ENCODE data around the gene AP4E1. TPM values are rescaled to one million over a fixed set of nuclear protein-coding genes. Genes with fewer than 3 reads are reported as not detected.

AP4E1 gene
- total and polyA plus RNA-seq, 2 donors (not counting 3 experiments of a cell fraction or from before 2014, with no cell fraction given): 1.6 to 9.8 TPM

DNA sequence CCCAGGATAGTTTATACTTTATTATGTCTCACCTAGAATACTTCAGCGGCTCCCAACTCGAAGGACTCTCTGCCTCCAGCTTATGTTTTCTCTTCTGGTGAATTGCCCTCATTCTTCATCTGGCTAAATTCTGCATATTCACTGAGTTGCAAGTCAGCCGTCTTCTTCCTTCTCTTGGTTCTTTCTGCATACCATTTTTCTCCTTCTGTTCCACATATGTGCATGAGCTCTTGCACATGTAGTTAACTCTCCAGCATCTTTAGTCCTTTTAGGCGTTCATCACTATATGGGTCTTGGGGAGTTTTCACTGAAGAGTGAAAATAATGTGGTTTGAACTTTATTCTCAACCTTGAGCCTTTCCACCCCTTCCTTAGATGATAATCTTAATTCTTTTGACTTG, 70.1 kb downstream of the AP4E1 start:
- Histone ChIP-seq H3K4me3 (replicated peaks in 1 of 3; ENCODE audit: insufficient read depth in 1 of 3, low read depth in 1 of 3, low read length in 3 of 3) (no peak overlapping the region), H3K9me3 (replicated peaks; ENCODE audit: control insufficient read depth, insufficient read depth, low read length) (no peaks in the 10 kb centered on the region), H3K27me3 (ENCODE audit: control insufficient read depth in 2 of 2, insufficient read depth in 2 of 2, low read length in 2 of 2) (no peaks in the 10 kb centered on the region), H4K20me1 (replicated peaks; ENCODE audit: control insufficient read depth, extremely low read depth, insufficient read depth, low read length) (no peaks in the 10 kb centered on the region), H3K4me2 (ENCODE audit: insufficient read depth, low read length) (no peak overlapping the region), H3K9me1 (replicated peaks; ENCODE audit: control insufficient read depth, extremely low read depth, insufficient read depth, low read length) (no peaks in the 10 kb centered on the region), H2AFZ (ENCODE audit: low read depth, low read length) (no peak overlapping the region), H3K9ac (replicated peaks; ENCODE audit: extremely low read depth, insufficient read depth, low read length) (no peak overlapping the region), H3K79me2 (ENCODE audit: control insufficient read depth, insufficient read depth, low read length) (no peaks in the 10 kb centered on the region), H3K36me3 (ENCODE audit: control insufficient read depth in 2 of 2, extremely low read depth in 1 of 2, insufficient read depth in 2 of 2, low read length in 2 of 2) (no peaks in the 10 kb centered on the region), H3K4me1 (ENCODE audit: control insufficient read depth, extremely low read depth, insufficient read depth, low read length) (no peaks in the 10 kb centered on the region), H3K27ac (ENCODE audit: insufficient read depth, low read depth, low read length) (no peak overlapping the region)
- dilution Hi-C loops (cut with MboI; ENCODE audit: extremely low pct_ligation_motif_present, low sequenced_read_pairs): no loop called here
- no peak for FAIRE-seq
- ChIA-PET CTCF (no interaction called here), POLR2A (no interaction called here)
- intact Hi-C loops (cut with micrococcal nuclease): no loop called here
- TF ChIP-seq POLR2A (IDR thresholded peaks at IDR 0.05; ENCODE audit: low read depth, low read length): no peak
- TF ChIP-seq EZH2 (IDR thresholded peaks at IDR 0.05; ENCODE audit: borderline replicate concordance, low read depth, low read length, severe bottlenecking): no peak
- no peak for TF ChIP-seq GATA2 (IDR thresholded peaks at IDR 0.05; ENCODE audit: insufficient read depth, insufficient read length, low read depth, low read length)
- TF ChIP-seq JUN (IDR thresholded peaks at IDR 0.05; ENCODE audit: borderline replicate concordance, insufficient read depth, insufficient read length, low read depth): no peak
- no peak for TF ChIP-seq MYC (IDR thresholded peaks at IDR 0.05; ENCODE audit: low read depth, low read length)
- TF ChIP-seq FOS (IDR thresholded peaks at IDR 0.05; ENCODE audit: borderline replicate concordance, insufficient read depth, low read length): no peak
- no TSS peak for BruUV-seq (replicated peaks)
- DNase-seq (ENCODE audit: low read depth, low spot score): no peak

- H3K4me3 ChIP-seq (replicated peaks in 1 of 3; ENCODE audit: insufficient read depth in 1 of 3, low read depth in 1 of 3, low read length in 3 of 3): no peak overlapping the region
- no peaks in the 10 kb centered on the region for H3K9me1 ChIP-seq (replicated peaks; ENCODE audit: control insufficient read depth, extremely low read depth, insufficient read depth, low read length)
- H3K27me3 ChIP-seq (ENCODE audit: control insufficient read depth in 2 of 2, insufficient read depth in 2 of 2, low read length in 2 of 2): no peaks in the 10 kb centered on the region
- no peaks in the 10 kb centered on the region for H3K79me2 ChIP-seq (ENCODE audit: control insufficient read depth, insufficient read depth, low read length)
- BruUV-seq (replicated peaks): no TSS peak
- H3K4me1 ChIP-seq (ENCODE audit: control insufficient read depth, extremely low read depth, insufficient read depth, low read length): no peaks in the 10 kb centered on the region
- POLR2A ChIA-PET: no interaction called here
- no peak overlapping the region for H2AFZ ChIP-seq (ENCODE audit: low read depth, low read length)
- dilution Hi-C loops (cut with MboI; ENCODE audit: extremely low pct_ligation_motif_present, low sequenced_read_pairs): no loop called here
- no peak for TF ChIP-seq GATA2 (IDR thresholded peaks at IDR 0.05; ENCODE audit: insufficient read depth, insufficient read length, low read depth, low read length)
- no peak for TF ChIP-seq FOS (IDR thresholded peaks at IDR 0.05; ENCODE audit: borderline replicate concordance, insufficient read depth, low read length)
- TF ChIP-seq CTCF (IDR thresholded peaks at IDR 0.05; ENCODE audit: extremely low read depth in 1 of 2, insufficient read depth in 1 of 2, low read depth in 1 of 2, low read length in 2 of 2): no peak
- TF ChIP-seq MYC (IDR thresholded peaks at IDR 0.05; ENCODE audit: low read depth, low read length): no peak
- TF ChIP-seq JUN (IDR thresholded peaks at IDR 0.05; ENCODE audit: borderline replicate concordance, insufficient read depth, insufficient read length, low read depth): no peak
- no peak for TF ChIP-seq MAX (IDR thresholded peaks at IDR 0.05; ENCODE audit: insufficient read depth, insufficient read length)
- no peak for TF ChIP-seq POLR2AphosphoS5 (IDR thresholded peaks at IDR 0.05; ENCODE audit: insufficient read depth, low read depth, low read length)
- TF ChIP-seq EZH2 (IDR thresholded peaks at IDR 0.05; ENCODE audit: borderline replicate concordance, low read depth, low read length, severe bottlenecking): no peak
- TF ChIP-seq POLR2A (IDR thresholded peaks at IDR 0.05; ENCODE audit: low read depth, low read length): no peak
- no peak overlapping the region for H3K27ac ChIP-seq (ENCODE audit: insufficient read depth, low read depth, low read length)
- H4K20me1 ChIP-seq (replicated peaks; ENCODE audit: control insufficient read depth, extremely low read depth, insufficient read depth, low read length): no peaks in the 10 kb centered on the region
- intact Hi-C loops (cut with micrococcal nuclease): no loop called here
- CTCF ChIA-PET: interaction anchor here (1.5 kb wide), 1 partner anchor 184 kb away, joined by 3 read pairs; no protein-coding TSS in a partner anchor
- H3K9me3 ChIP-seq (replicated peaks; ENCODE audit: control insufficient read depth, insufficient read depth, low read length): no peaks in the 10 kb centered on the region
- no peaks in the 10 kb centered on the region for H3K36me3 ChIP-seq (ENCODE audit: control insufficient read depth in 2 of 2, extremely low read depth in 1 of 2, insufficient read depth in 2 of 2, low read length in 2 of 2)
- no peak overlapping the region for H3K4me2 ChIP-seq (ENCODE audit: insufficient read depth, low read length)
- FAIRE-seq: no peak
- no peak for DNase-seq (ENCODE audit: low read depth, low spot score)
- H3K9ac ChIP-seq (replicated peaks; ENCODE audit: extremely low read depth, insufficient read depth, low read length): no peak overlapping the region
Measured at GRCh38 chr15:50979041-50979440, 70.6 kb downstream of the AP4E1 start.

Measured in endothelial cell of umbilical vein (primary cell).